ENCODE measurements around the gene POU6F1. TPM values are rescaled to one million over a fixed set of nuclear protein-coding genes. Genes with fewer than 3 reads are reported as not detected.
A peak's percentile ranks its signal among the peaks of the same experiment; 100 is the strongest.

The POU6F1 gene
- total and polyA plus RNA-seq, 9 of the 15 experiments (the other 6 are each of a cell fraction or from before 2014, with no cell fraction given) = 0.14 to 3.3 (median 1.1) TPM

GRCh38 chr12:51246254-51246853, 28.5 kb upstream of the POU6F1 start (continued):
- TF ChIP-seq HMGXB4 (CRISPR knock-in tag; IDR thresholded peaks at IDR 0.05) (no peak), DACH1 (IDR thresholded peaks at IDR 0.05; ENCODE audit: partially characterized antibody) (no peak), RERE (CRISPR knock-in tag; IDR thresholded peaks at IDR 0.05; ENCODE audit: borderline replicate concordance) (0 out of 2 replicates have a peak, but pooled peaks have one; percentile 47), ZNF23 (CRISPR knock-in tag; IDR thresholded peaks at IDR 0.05) (no peak), RAD51 (IDR thresholded peaks at IDR 0.05; ENCODE audit: borderline replicate concordance, low read depth) (no peak), ZNF586 (CRISPR knock-in tag; conservative IDR thresholded peaks at IDR 0.05) (0 out of 2 replicates have a peak, but pooled peaks have one; percentile 50), XRCC5 (IDR thresholded peaks at IDR 0.05; ENCODE audit: low read depth, low read length) (no peak), SAFB (IDR thresholded peaks at IDR 0.05; ENCODE audit: borderline replicate concordance, low read depth, low read length) (no peak), HMBOX1 (IDR thresholded peaks at IDR 0.05) (peak; percentile 77), RFX5 (IDR thresholded peaks at IDR 0.05; ENCODE audit: low read depth, low read length) (no peak), KHSRP (IDR thresholded peaks at IDR 0.05) (no peak), SFPQ (IDR thresholded peaks at IDR 0.05; ENCODE audit: low read depth, low read length) (no peak), ZNF384 (IDR thresholded peaks at IDR 0.05; ENCODE audit: low read depth, low read length) (no peak), PTTG1 (tag; IDR thresholded peaks at IDR 0.05; ENCODE audit: low read depth) (no peak), UBTF (IDR thresholded peaks at IDR 0.05; ENCODE audit: borderline replicate concordance in 1 of 2, low read depth in 2 of 2, low read length in 2 of 2) (no peak)

Data from K562 (cell line).